ENCODE results near the gene NEK1.

NEK1 gene

DNA sequence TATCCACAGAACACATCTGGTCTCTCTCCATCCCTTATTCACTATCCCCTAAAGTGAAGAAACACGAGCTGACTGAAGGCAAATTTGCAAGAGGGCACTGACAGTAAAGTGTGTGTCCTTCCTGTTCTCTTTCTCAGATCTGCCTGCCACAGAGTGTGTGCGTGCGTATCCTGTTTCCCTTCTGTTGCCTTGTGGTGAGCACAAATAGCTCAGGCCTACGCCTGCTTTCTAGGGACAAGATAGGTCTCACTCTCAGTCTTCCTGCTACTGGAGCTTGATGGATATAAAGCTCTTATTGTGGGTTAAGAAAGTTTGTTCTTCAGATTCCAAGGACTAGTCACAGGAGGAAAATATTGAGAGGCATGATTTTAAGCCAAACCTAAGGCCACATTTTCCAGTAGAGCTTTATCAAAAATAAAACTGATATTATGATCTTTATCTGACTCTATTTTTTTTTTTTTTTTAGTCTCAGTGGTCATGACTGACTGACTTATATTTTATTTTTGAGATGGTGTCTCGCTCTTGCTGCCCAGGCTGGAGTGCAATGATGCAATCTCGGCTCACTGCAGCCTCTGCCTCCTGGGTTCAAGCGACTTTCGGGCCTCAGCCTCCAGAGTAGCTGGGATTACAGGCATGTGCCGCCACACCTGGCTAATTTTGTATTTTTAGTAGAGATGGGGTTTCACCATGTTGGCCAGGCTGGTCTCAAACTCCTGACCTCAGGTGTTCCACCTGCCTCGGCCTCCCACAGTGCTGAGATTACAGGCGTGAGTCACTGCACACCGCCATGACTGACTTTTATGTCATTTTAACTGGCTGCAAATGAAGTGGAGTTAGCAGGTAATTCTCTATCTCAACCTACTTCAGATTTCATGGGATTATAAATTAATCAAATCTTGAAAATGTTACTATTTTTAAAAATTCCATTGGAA lies 201.3 kb downstream of the NEK1 start:
- no peak overlapping the region for H3K4me3 ChIP-seq (ENCODE audit: low read depth, low read length)
- TF ChIP-seq, protein P1, sequence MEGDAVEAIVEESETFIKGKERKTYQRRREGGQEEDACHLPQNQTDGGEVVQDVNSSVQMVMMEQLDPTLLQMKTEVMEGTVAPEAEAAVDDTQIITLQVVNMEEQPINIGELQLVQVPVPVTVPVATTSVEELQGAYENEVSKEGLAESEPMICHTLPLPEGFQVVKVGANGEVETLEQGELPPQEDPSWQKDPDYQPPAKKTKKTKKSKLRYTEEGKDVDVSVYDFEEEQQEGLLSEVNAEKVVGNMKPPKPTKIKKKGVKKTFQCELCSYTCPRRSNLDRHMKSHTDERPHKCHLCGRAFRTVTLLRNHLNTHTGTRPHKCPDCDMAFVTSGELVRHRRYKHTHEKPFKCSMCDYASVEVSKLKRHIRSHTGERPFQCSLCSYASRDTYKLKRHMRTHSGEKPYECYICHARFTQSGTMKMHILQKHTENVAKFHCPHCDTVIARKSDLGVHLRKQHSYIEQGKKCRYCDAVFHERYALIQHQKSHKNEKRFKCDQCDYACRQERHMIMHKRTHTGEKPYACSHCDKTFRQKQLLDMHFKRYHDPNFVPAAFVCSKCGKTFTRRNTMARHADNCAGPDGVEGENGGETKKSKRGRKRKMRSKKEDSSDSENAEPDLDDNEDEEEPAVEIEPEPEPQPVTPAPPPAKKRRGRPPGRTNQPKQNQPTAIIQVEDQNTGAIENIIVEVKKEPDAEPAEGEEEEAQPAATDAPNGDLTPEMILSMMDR (IDR thresholded peaks at IDR 0.05; ENCODE audit: low read depth, low read length, missing control alignments): no peak
- DNase-seq (ENCODE audit: low read depth): peak; percentile 88

DNA sequence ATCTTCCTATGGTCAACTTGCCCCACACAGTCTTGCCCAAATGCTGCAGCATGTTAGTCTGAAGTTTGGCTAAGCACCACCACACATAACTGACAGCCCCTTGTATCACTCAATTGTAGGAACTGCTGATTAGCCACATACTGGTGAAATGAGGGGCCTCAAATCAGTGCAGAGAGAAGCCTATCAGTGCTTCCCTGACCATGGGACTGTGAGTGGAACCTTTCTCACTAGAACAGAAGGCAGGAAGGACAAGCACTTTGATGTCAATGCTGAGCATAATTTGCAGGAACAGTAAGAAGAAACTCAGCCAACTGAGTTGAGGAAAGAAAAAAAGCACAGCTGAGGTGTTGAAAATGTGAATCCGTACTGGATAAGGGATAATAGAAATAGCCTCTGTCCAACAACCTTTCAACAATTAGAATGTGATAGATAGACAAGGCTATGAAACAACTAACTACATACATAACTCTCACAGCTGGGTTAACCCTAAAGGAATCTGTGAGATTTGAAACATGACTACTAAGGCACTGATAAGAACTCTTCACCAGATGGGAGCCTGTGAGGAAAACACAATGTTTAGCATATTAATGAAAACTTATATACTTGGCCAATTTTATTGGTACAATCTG lies 205.1 kb downstream of the NEK1 start:
- no peak overlapping the region for H3K4me3 ChIP-seq (ENCODE audit: low read depth, low read length)
- TF ChIP-seq, protein P1 (IDR thresholded peaks at IDR 0.05; ENCODE audit: low read depth, low read length, missing control alignments): no peak
- DNase-seq (ENCODE audit: low read depth): no peak

DNA sequence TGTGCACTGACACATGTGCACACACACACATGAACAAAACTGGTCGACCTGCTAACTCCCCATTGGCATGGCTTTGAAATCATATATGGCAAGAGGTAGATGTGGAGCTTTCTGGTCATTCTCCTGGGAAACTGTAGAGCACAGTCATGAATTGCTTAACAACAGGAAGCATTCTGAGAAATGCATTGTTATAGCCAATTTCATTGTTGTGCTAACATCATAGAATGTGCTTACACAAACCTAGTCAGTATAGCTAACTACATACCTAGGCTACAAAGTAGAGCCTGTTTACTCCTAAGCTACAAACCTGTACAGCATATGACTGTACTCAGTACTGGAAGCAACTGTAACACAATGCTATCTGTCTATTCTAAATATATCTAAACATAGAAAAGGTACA lies 207.4 kb downstream of the NEK1 start:
- no peak overlapping the region for H3K4me3 ChIP-seq (ENCODE audit: low read depth, low read length)
- TF ChIP-seq, protein P1 (IDR thresholded peaks at IDR 0.05; ENCODE audit: low read depth, low read length, missing control alignments): no peak
- no peak for DNase-seq (ENCODE audit: low read depth)

DNA sequence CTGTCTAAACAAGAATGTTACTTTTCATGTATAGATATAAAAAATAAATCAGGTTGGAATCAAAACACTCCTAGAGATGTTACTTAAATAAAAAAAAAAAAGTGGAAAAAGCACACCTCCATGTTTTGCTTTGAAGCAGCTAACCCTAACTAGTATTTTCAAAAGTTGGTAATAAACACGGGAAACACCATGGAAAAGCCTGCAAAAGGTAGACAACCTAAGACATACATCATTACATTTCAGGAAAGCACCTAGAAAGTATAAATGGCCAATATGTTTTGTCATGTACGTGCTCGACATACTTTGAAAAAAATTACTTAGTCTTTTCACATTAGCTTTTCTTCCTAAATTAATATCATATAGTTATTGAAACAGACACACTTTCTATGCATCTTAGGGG lies 211.6 kb downstream of the NEK1 start:
- DNase-seq (ENCODE audit: low read depth): no peak
- no peak overlapping the region for H3K4me3 ChIP-seq (ENCODE audit: low read depth, low read length)
- TF ChIP-seq, protein P1 (IDR thresholded peaks at IDR 0.05; ENCODE audit: low read depth, low read length, missing control alignments): no peak

DNA sequence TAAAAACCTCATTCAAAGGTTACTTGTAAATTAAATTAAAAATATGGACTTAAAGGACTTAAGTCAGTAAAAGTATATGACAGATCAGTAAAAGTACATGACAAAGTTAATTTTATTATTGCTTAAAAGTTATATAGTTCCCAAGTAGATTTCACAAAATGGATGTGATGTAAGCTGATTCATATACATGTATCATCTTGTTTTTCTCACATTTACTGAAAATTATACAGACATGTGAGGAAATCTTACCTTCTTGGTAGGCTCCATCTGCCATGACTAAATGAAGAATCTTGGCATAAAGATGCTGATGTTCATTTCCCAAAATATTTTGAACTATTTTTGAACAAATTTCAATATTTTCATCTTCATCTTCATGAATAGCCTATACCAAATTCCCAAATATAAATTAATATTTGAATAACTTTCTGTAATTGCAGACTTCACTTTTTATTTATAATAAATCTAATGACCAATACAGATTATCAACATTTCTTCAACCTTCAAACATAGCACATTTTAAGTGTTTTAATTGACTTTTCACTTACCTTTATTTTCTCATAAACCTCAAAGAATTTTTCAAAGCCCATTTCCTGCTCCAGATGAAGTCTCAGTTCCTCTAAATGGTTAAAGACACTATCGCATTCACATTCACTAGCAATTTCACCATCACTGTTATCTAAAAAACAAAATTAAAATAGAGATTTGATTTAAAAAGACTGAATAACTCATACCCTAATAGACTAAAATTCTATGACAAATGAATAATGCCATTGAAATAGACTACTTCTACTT lies 212.2 kb downstream of the NEK1 start:
- peak; percentile 19 for DNase-seq (ENCODE audit: low read depth)
- H3K4me3 ChIP-seq (ENCODE audit: low read depth, low read length): no peak overlapping the region
- TF ChIP-seq, protein P1 (IDR thresholded peaks at IDR 0.05; ENCODE audit: low read depth, low read length, missing control alignments): no peak

DNA sequence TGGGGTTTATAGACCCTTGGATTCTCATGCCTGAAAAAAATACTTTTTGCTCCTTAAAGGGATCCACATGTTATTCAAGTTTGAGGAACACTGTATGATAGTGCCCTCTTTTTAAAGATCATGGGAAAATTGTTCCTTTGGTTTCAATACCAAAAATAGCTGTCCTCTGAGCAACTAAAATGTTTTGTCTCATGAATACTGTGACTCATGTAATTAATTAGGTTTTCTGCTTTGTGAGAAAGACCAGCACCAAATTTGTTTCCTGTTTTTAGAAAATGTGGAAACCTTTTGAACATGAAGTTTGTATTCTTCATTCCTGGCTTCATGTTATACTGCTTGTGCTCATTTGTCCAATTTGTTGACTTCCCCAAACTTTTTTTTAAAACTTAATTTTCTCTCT lies 214.1 kb downstream of the NEK1 start:
- DNase-seq (ENCODE audit: low read depth): no peak
- TF ChIP-seq, protein P1 (IDR thresholded peaks at IDR 0.05; ENCODE audit: low read depth, low read length, missing control alignments): no peak
- H3K4me3 ChIP-seq (ENCODE audit: low read depth, low read length): no peak overlapping the region
